Measurements from ENCODE around the gene GAGE10. TPM values are rescaled to one million over a fixed set of nuclear protein-coding genes. Genes with fewer than 3 reads are reported as not detected.

GAGE10 gene
- total RNA-seq, 4 donors from 2014 or later: not detected

- WGBS, 2 donors: 75 to 90% methylated on average over 8 to 11 of the region's 11 CpGs
These were observed 39.0 kb upstream of the GAGE10 start, which contains the start of gene FOXP3 for GRCh38 chrX:49264460-49264859. FOXP3 (minus strand) TSS chrX:49264710; CDS start chrX:49258505, 6,205 bp downstream.

GRCh38 chrX:49266523-49267445 lies 36.7 kb upstream of the GAGE10 start:
- WGBS, 2 donors: 73 to 87% methylated on average over 7 to 8 of the region's 10 CpGs

More at GRCh38 chrX:49264460-49264859, 39.0 kb upstream of the GAGE10 start, which contains the start of gene FOXP3:
- no peak for TF ChIP-seq CTCF (IDR thresholded peaks at IDR 0.05)
- TF ChIP-seq POLR2A (IDR thresholded peaks at IDR 0.05): no peak
- no peaks in the 10 kb centered on the region for H3K36me3 ChIP-seq
- no peaks in the 10 kb centered on the region for H3K27me3 ChIP-seq
- intact Hi-C loops (cut with DNase I): no loop called here
- H3K27ac ChIP-seq: no peak within 1 kb of the TSS
- H3K9me3 ChIP-seq: no peaks in the 10 kb centered on the region
- no peak within 1 kb of the TSS for H3K4me3 ChIP-seq
- H3K4me1 ChIP-seq: peaks cover 0 to 4% (median 0%) of the 10 kb centered on the region in 3 donors
- no peak for DNase-seq

GRCh38 chrX:49268702-49269009 lies 34.8 kb upstream of the GAGE10 start:
- H3K4me1 ChIP-seq: peaks cover 18 to 36% (median 25%) of the 10 kb centered on the region in 3 donors
- DNase-seq: no peak
- peak overlapping the region in 3 of 4 donors; percentile 58 to 81 (median 76) for H3K4me3 ChIP-seq
- no peaks in the 10 kb centered on the region for H3K9me3 ChIP-seq
- WGBS, 2 donors: 7 to 52% methylated on average over 4 of the region's 4 CpGs
- H3K27ac ChIP-seq: peak overlapping the region; percentile 94 to 97 (median 96)
- TF ChIP-seq CTCF (IDR thresholded peaks at IDR 0.05): no peak
- no peak for TF ChIP-seq POLR2A (IDR thresholded peaks at IDR 0.05)
- H3K27me3 ChIP-seq: no peaks in the 10 kb centered on the region
- peaks cover 0 to under 1% (median 0%) of the 10 kb centered on the region in 3 donors for H3K36me3 ChIP-seq
- intact Hi-C loops (cut with DNase I): loop anchor here (5.0 kb wide), 1 partner anchor 71 kb away; no protein-coding TSS in a partner anchor

More at GRCh38 chrX:49266523-49267445, 36.7 kb upstream of the GAGE10 start:
- peaks cover 11 to 17% (median 11%) of the 10 kb centered on the region in 3 donors for H3K4me1 ChIP-seq
- H3K27ac ChIP-seq: no peak overlapping the region
- no peaks in the 10 kb centered on the region for H3K27me3 ChIP-seq
- intact Hi-C loops (cut with DNase I): loop anchor here (5.0 kb wide), 1 partner anchor 69 kb away; no protein-coding TSS in a partner anchor
- no peak for DNase-seq
- no peak overlapping the region for H3K4me3 ChIP-seq
- no peaks in the 10 kb centered on the region for H3K36me3 ChIP-seq
- TF ChIP-seq CTCF (IDR thresholded peaks at IDR 0.05) (no peak), POLR2A (IDR thresholded peaks at IDR 0.05) (no peak)
- H3K9me3 ChIP-seq: no peaks in the 10 kb centered on the region

- peaks cover 0 to 5% (median 0%) of the 10 kb centered on the region in 3 donors for H3K36me3 ChIP-seq
- H3K4me1 ChIP-seq: peaks cover 18 to 41% (median 25%) of the 10 kb centered on the region in 3 donors
- no peak for TF ChIP-seq CTCF (IDR thresholded peaks at IDR 0.05)
- peak in 2 of 4 donors; percentile 43 to 74 for TF ChIP-seq POLR2A (IDR thresholded peaks at IDR 0.05)
- H3K4me3 ChIP-seq: peak overlapping the region; percentile 58 to 81 (median 68)
- H3K27ac ChIP-seq: peak overlapping the region; percentile 94 to 97 (median 96)
- 0 to 33% methylated on average over 39 to 45 of the region's 45 CpGs for WGBS, 2 donors
- intact Hi-C loops (cut with DNase I): loop anchor here (5.0 kb wide), 1 partner anchor 72 kb away; no protein-coding TSS in a partner anchor
- H3K9me3 ChIP-seq: no peaks in the 10 kb centered on the region
- peak; percentile 84 for DNase-seq
- H3K27me3 ChIP-seq: no peaks in the 10 kb centered on the region
These were observed 34.3 kb upstream of the GAGE10 start for GRCh38 chrX:49269010-49269766.
